Measurements from ENCODE around the gene DYNLT4. TPM values are rescaled to one million over a fixed set of nuclear protein-coding genes. Genes with fewer than 3 reads are reported as not detected.

The DYNLT4 gene
- total RNA-seq, 1 experiment from 2014 or later = 4.3 TPM

DNA sequence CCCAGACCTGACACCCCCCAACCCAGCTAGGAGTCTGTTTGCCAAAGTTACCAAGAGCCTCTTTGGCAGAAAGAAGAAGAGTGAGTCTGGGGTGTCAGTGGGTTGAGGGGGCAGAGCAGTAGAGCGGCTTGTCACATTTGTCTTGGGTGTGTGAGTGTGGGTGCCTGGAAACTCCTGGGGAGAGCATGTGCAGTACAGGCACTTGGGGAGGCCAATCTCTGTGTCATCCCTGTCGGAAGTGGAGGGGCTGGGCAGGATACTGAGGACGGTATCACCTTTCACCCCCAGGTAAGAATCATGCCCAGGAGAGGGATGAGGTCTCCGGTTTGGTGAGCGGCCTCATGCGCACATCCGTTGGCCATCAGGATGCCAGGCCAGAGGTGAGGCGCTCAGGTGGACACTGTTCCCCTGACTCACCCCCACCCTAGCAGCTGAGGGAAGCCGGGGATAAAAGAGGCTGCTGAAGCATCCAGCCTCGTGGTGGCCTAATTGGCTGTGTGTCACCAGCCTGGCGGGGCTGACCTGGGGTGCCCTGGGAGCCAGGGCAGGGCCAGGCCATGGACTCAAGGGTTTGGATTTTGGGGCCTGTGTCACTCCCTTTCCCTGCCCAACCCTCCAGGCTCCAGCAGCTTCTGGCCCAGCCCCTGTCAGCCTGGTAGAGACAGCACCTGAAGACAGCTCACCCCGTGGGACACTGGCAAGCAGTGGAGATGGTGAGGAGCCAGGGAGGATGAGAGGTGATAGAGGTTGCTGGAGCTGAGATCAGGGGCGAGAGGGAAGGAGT lies 3.6 kb downstream of the DYNLT4 start:
- no TSS peak for BruUV-seq (replicated peaks)
- Histone ChIP-seq H3K79me2 (ENCODE audit: low read depth) (peaks cover 41% of the 10 kb centered on the region), H3K4me1 (replicated peaks; ENCODE audit: insufficient read depth) (peaks cover 73% of the 10 kb centered on the region), H3K9me3 (ENCODE audit: insufficient read depth, low read depth) (no peaks in the 10 kb centered on the region), H3K9me2 (ENCODE audit: insufficient read depth) (no peaks in the 10 kb centered on the region), H3F3A (ENCODE audit: insufficient read depth, low read depth) (peaks cover 65% of the 10 kb centered on the region), H4K20me1 (ENCODE audit: insufficient read depth) (no peaks in the 10 kb centered on the region), H3K4me3 (peak overlapping the region; percentile 82; the same call in 1 of the 2 replicates), H3K4me2 (peak overlapping the region; percentile 94), H3K27ac (peak overlapping the region; percentile 81), H3K27me3 (ENCODE audit: insufficient read depth, low read depth) (no peaks in the 10 kb centered on the region), H2AFZ (no peak overlapping the region), H3K36me3 (ENCODE audit: low read depth) (peaks cover 10% of the 10 kb centered on the region; the same call in 1 of the 2 replicates)
- DNase-seq = peak; percentile 81 to 94
- ChIA-PET POLR2A (ENCODE audit: unreplicated experiment) (interaction anchor here (0.8 kb wide), 1 partner anchor 16 kb away, joined by 13 read pairs; no protein-coding TSS in a partner anchor), CTCF (interaction anchor here (0.5 kb wide), 1 partner anchor 499 kb away, joined by 3 read pairs; no protein-coding TSS in a partner anchor)
- intact Hi-C loops (cut with micrococcal nuclease; ENCODE audit: unreplicated experiment) = loop anchor here (10.0 kb wide), 3 partner anchors 69 to 781 kb away; partner anchors contain the start of genes KIF2C, NASP, RNU5D-1 and SLC6A9
- TF ChIP-seq EZH2 (IDR thresholded peaks at IDR 0.05; ENCODE audit: low read depth) (no peak), CTCF (conservative IDR thresholded peaks at IDR 0.05) (no peak)

DNA sequence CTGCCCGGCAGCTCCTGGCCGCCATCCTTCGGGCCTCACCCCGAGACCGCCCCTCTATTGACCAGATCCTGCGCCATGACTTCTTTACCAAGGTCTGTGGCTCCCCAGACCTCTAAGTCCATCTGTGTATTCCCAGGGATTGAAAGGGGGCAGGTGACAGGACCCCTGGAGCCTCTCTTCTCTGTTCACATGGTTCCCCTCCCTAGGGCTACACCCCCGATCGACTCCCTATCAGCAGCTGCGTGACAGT lies 4.2 kb downstream of the DYNLT4 start:
- no peak for DNase-seq
- H4K20me1 ChIP-seq (ENCODE audit: insufficient read depth) = no peaks in the 10 kb centered on the region
- no TSS peak for BruUV-seq (replicated peaks)
- peaks cover 67% of the 10 kb centered on the region for H3K4me1 ChIP-seq (replicated peaks; ENCODE audit: insufficient read depth)
- peaks cover 10% of the 10 kb centered on the region; the same call in 1 of the 2 replicates for H3K36me3 ChIP-seq (ENCODE audit: low read depth)
- no peaks in the 10 kb centered on the region for H3K27me3 ChIP-seq (ENCODE audit: insufficient read depth, low read depth)
- TF ChIP-seq CTCF (conservative IDR thresholded peaks at IDR 0.05) = no peak
- no peak for TF ChIP-seq EZH2 (IDR thresholded peaks at IDR 0.05; ENCODE audit: low read depth)
- peak overlapping the region; percentile 82; the same call in 1 of the 2 replicates for H3K4me3 ChIP-seq
- H2AFZ ChIP-seq = no peak overlapping the region
- peak overlapping the region; percentile 81 for H3K27ac ChIP-seq
- ChIA-PET POLR2A (ENCODE audit: unreplicated experiment) (no interaction called here), CTCF (interaction anchor here (0.5 kb wide), 1 partner anchor 500 kb away, joined by 3 read pairs; no protein-coding TSS in a partner anchor)
- intact Hi-C loops (cut with micrococcal nuclease; ENCODE audit: unreplicated experiment) = loop anchor here (10.0 kb wide), 3 partner anchors 68 to 782 kb away; partner anchors contain the start of genes KIF2C, NASP, RNU5D-1 and SLC6A9
- no peaks in the 10 kb centered on the region for H3K9me2 ChIP-seq (ENCODE audit: insufficient read depth)
- peak overlapping the region; percentile 94 for H3K4me2 ChIP-seq
- peaks cover 65% of the 10 kb centered on the region for H3F3A ChIP-seq (ENCODE audit: insufficient read depth, low read depth)
- no peaks in the 10 kb centered on the region for H3K9me3 ChIP-seq (ENCODE audit: insufficient read depth, low read depth)
- H3K79me2 ChIP-seq (ENCODE audit: low read depth) = peaks cover 41% of the 10 kb centered on the region

- no TSS peak for BruUV-seq (replicated peaks)
These were observed 4.7 kb downstream of the DYNLT4 start for GRCh38 chr1:44802306-44803061.

More at GRCh38 chr1:44802306-44803061, 4.7 kb downstream of the DYNLT4 start:
- H2AFZ ChIP-seq = no peak overlapping the region
- H3K4me1 ChIP-seq (replicated peaks; ENCODE audit: insufficient read depth) = peaks cover 62% of the 10 kb centered on the region
- no peaks in the 10 kb centered on the region for H3K9me2 ChIP-seq (ENCODE audit: insufficient read depth)
- H3K36me3 ChIP-seq (ENCODE audit: low read depth) = peaks cover 10% of the 10 kb centered on the region; the same call in 1 of the 2 replicates
- DNase-seq = no peak
- intact Hi-C loops (cut with micrococcal nuclease; ENCODE audit: unreplicated experiment) = loop anchor here (10.0 kb wide), 3 partner anchors 68 to 782 kb away; partner anchors contain the start of genes KIF2C, NASP, RNU5D-1 and SLC6A9
- peak overlapping the region; percentile 82 for H3K4me3 ChIP-seq
- H3K9me3 ChIP-seq (ENCODE audit: insufficient read depth, low read depth) = no peaks in the 10 kb centered on the region
- peak overlapping the region; percentile 94 for H3K4me2 ChIP-seq
- peaks cover 41% of the 10 kb centered on the region for H3K79me2 ChIP-seq (ENCODE audit: low read depth)
- ChIA-PET CTCF (interaction anchor here (0.7 kb wide), 1 partner anchor 82 kb away, joined by 13 read pairs; no protein-coding TSS in a partner anchor), POLR2A (ENCODE audit: unreplicated experiment) (no interaction called here)
- H3F3A ChIP-seq (ENCODE audit: insufficient read depth, low read depth) = peaks cover 60% of the 10 kb centered on the region
- H3K27me3 ChIP-seq (ENCODE audit: insufficient read depth, low read depth) = no peaks in the 10 kb centered on the region
- H3K27ac ChIP-seq = peak overlapping the region; percentile 81
- H4K20me1 ChIP-seq (ENCODE audit: insufficient read depth) = no peaks in the 10 kb centered on the region
- TF ChIP-seq CTCF (conservative IDR thresholded peaks at IDR 0.05) = no peak
- no peak for TF ChIP-seq EZH2 (IDR thresholded peaks at IDR 0.05; ENCODE audit: low read depth)

Measured in PC-9 (cell line).